Activated CD4-positive, alpha-beta T cell treated with anti-CD3 and anti-CD28 coated beads for 36 hours (primary cell): ENCODE data around the gene LRRN1. TPM values are rescaled to one million over a fixed set of nuclear protein-coding genes. Genes with fewer than 3 reads are reported as not detected.
"Not testable (repeated sequence)": the region's sequence is repeated elsewhere in the genome, so short reads cannot be mapped to it uniquely, and the experiment has no call there.

Source experiments
- ATAC-seq: fragments of 200-7000 bp; cut with Tn5 transposase; one replicate; pipeline ENCODE4 v1.10.0; 2021; ENCODE audit warnings: mild to moderate bottlenecking, moderate library complexity
- CTCF ChIA-PET: fragments of 350-600 bp; sonication (Branson Sonifier 250); formaldehyde crosslinking; loops from one replicate; lab custom pipeline; 2021; ENCODE audit warnings: antibody characterized with exemption; lab: Charles Lee
- POLR2A ChIA-PET: fragments of 350-600 bp; sonication (Branson Sonifier 250); formaldehyde crosslinking; loops from one replicate; lab custom pipeline; 2021; ENCODE audit warnings: antibody characterized with exemption, inconsistent platforms; lab: Charles Lee
- DNase-seq: peaks from one replicate; pipeline ENCODE4 v3.0.0-alpha.2; 2020
- H3K27ac Mint-ChIP-seq: one replicate; pipeline ENCODE4 v1.8.0; 2021; ENCODE audit warnings: mixed read lengths
- H3K27me3 Mint-ChIP-seq: one replicate; pipeline ENCODE4 v1.8.0; 2021; ENCODE audit warnings: mixed read lengths
- H3K36me3 Mint-ChIP-seq: one replicate; pipeline ENCODE4 v1.8.0; 2021; ENCODE audit warnings: low read depth, mixed read lengths
- H3K4me1 Mint-ChIP-seq: one replicate; pipeline ENCODE4 v1.8.0; 2021; ENCODE audit warnings: mixed read lengths
- H3K4me3 Mint-ChIP-seq: one replicate; pipeline ENCODE4 v1.8.0; 2021; ENCODE audit warnings: mild to moderate bottlenecking, moderate library complexity, mixed read lengths
- H3K9me3 Mint-ChIP-seq: one replicate; pipeline ENCODE4 v1.8.0; 2021; ENCODE audit warnings: low read depth, mixed read lengths
- intact Hi-C, 2 experiments: fragments of 100-400 bp; cut with DNase I in 1 of 2; cut with micrococcal nuclease in 1 of 2; formaldehyde crosslinking; loops; one replicate each; pipeline versions ENCODE4 v1.14.2 to v1.15.1; 2022 to 2024; cut with DNase I, micrococcal nuclease
- total RNA-seq, 2 experiments: library from RNA; stranded (reverse); gene quantifications; one replicate each; pipeline ENCODE4 v1.2.3, GENCODE V29; 2021

LRRN1 gene
- total RNA-seq, 2 experiments from 2014 or later = 0.09 to 0.16 TPM

- DNase-seq (no peak), ATAC-seq (no peak)
- no peaks in the 10 kb centered on the region for H3K27me3 Mint-ChIP-seq
- H3K4me3 Mint-ChIP-seq = no peak overlapping the region
- no peaks in the 10 kb centered on the region for H3K9me3 Mint-ChIP-seq
- CTCF ChIA-PET = no interaction called here
- POLR2A ChIA-PET = no interaction called here
- intact Hi-C loops = no loop called here
- no peaks in the 10 kb centered on the region for H3K4me1 Mint-ChIP-seq
- no peaks in the 10 kb centered on the region for H3K36me3 Mint-ChIP-seq
- H3K27ac Mint-ChIP-seq = no peak overlapping the region
These were observed 16.0 kb downstream of the LRRN1 start for GRCh38 chr3:3815206-3815605.

GRCh38 chr3:3816034-3816433 lies 16.8 kb downstream of the LRRN1 start:
- POLR2A ChIA-PET = no interaction called here

DNA sequence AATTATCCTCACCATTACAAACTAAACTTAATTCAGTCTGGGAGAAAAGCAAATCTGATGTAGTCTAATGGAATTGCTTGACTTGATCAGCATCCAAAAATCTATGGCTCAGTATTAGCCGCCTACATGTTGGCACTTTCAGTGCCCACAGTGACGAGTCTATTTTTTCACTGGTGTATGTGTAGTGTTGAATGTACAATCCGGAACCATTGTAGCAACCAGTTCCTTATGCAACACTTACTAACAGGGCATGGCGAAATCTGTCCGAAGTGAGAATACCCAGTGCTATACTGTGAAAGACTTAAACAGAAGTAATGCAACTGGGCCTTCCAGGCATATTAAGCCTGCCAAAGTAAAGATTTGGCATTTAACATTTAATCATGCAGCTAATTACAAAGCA lies 18.6 kb downstream of the LRRN1 start:
- CTCF ChIA-PET = no interaction called here
- H3K27ac Mint-ChIP-seq = no peak overlapping the region
- ATAC-seq = no peak

More at GRCh38 chr3:3816034-3816433, 16.8 kb downstream of the LRRN1 start:
- DNase-seq (no peak), ATAC-seq (no peak)
- intact Hi-C loops = no loop called here
- CTCF ChIA-PET = no interaction called here
- Mint-ChIP-seq H3K4me3 (no peak overlapping the region), H3K27me3 (no peaks in the 10 kb centered on the region), H3K4me1 (no peaks in the 10 kb centered on the region), H3K36me3 (no peaks in the 10 kb centered on the region), H3K9me3 (no peaks in the 10 kb centered on the region), H3K27ac (no peak overlapping the region)

DNA sequence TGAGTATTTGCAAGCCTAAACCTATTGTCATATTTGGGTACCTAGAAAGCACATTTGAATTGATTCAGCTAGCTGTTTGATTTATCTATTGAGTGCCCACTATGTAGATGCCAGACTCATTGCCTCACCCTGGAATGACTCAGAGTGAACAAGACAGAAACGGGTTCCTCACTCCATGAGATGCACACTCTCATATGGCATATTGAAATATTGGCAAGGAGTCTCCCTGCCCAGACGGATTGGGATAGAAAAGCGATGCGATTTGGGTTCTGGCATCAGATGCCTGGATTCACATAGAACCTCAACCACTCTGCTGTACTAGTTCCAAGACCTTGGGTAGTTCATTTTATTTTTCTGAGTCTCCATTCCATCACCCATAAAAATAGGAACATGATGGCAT lies 22.5 kb downstream of the LRRN1 start:
- no peaks in the 10 kb centered on the region for H3K36me3 Mint-ChIP-seq
- no peaks in the 10 kb centered on the region for H3K9me3 Mint-ChIP-seq
- CTCF ChIA-PET = no interaction called here

More for the DNA sequence above, 18.6 kb downstream of the LRRN1 start:
- Mint-ChIP-seq H3K27me3 (no peaks in the 10 kb centered on the region), H3K36me3 (no peaks in the 10 kb centered on the region), H3K4me1 (no peaks in the 10 kb centered on the region), H3K9me3 (no peaks in the 10 kb centered on the region), H3K4me3 (no peak overlapping the region)
- intact Hi-C loops = no loop called here
- POLR2A ChIA-PET = no interaction called here
- no peak for DNase-seq

GRCh38 chr3:3825035-3825434 lies 25.8 kb downstream of the LRRN1 start:
- H3K9me3 Mint-ChIP-seq = no peaks in the 10 kb centered on the region
- ChIA-PET CTCF (interaction anchor here (0.6 kb wide), 1 partner anchor 1077 kb away, joined by 4 read pairs; no protein-coding TSS in a partner anchor), POLR2A (no interaction called here)
- H3K36me3 Mint-ChIP-seq = no peaks in the 10 kb centered on the region
- H3K27ac Mint-ChIP-seq = no peak overlapping the region
- intact Hi-C loops = no loop called here
- H3K4me3 Mint-ChIP-seq = no peak overlapping the region
- DNase-seq (no peak), ATAC-seq (no peak)
- H3K27me3 Mint-ChIP-seq = no peaks in the 10 kb centered on the region
- H3K4me1 Mint-ChIP-seq = no peaks in the 10 kb centered on the region

More for the DNA sequence above, 22.5 kb downstream of the LRRN1 start:
- DNase-seq = no peak
- intact Hi-C loops = no loop called here
- Mint-ChIP-seq H3K4me3 (no peak overlapping the region), H3K27ac (no peak overlapping the region), H3K4me1 (no peaks in the 10 kb centered on the region), H3K27me3 (no peaks in the 10 kb centered on the region)
- no peak for ATAC-seq
- POLR2A ChIA-PET = no interaction called here

- DNase-seq = no peak
- CTCF ChIA-PET = no interaction called here
- no peak overlapping the region for H3K27ac Mint-ChIP-seq
- POLR2A ChIA-PET = no interaction called here
- H3K27me3 Mint-ChIP-seq = no peaks in the 10 kb centered on the region
- no peaks in the 10 kb centered on the region for H3K36me3 Mint-ChIP-seq
- H3K4me1 Mint-ChIP-seq = no peaks in the 10 kb centered on the region
- no peak for ATAC-seq
- H3K4me3 Mint-ChIP-seq = no peak overlapping the region
- H3K9me3 Mint-ChIP-seq = no peaks in the 10 kb centered on the region
- intact Hi-C loops = no loop called here
These were observed 27.3 kb downstream of the LRRN1 start for GRCh38 chr3:3826521-3826920.

DNA sequence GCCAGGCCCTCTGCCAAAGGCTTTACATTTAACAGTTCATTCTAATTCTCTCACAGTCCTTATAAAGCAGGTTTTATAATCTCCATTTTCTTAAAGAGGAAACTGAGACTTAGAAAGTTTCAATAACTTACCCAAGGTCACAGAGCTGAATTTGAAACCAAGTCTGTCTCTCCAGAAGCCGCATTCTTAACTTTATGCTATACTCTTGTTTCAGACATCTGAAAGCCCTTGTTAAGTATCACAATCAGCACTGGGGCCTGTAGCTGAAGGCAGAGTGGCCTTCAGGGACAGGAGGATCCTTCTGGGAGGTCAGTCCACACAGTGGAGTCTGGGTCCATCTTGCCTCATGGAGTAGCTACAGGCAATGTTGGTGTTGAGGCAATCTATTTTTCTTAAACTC lies 27.9 kb downstream of the LRRN1 start:
- H3K4me3 Mint-ChIP-seq = no peak overlapping the region
- no peak for DNase-seq
- no peaks in the 10 kb centered on the region for H3K36me3 Mint-ChIP-seq
- POLR2A ChIA-PET = no interaction called here
- H3K4me1 Mint-ChIP-seq = no peaks in the 10 kb centered on the region
- H3K9me3 Mint-ChIP-seq = no peaks in the 10 kb centered on the region
- CTCF ChIA-PET = no interaction called here
- intact Hi-C loops = no loop called here
- H3K27ac Mint-ChIP-seq = no peak overlapping the region
- ATAC-seq = no peak
- H3K27me3 Mint-ChIP-seq = no peaks in the 10 kb centered on the region

GRCh38 chr3:3828417-3828816 lies 29.2 kb downstream of the LRRN1 start:
- H3K4me1 Mint-ChIP-seq, intact Hi-C loops, ATAC-seq, H3K9me3 Mint-ChIP-seq, CTCF ChIA-PET, H3K4me3 Mint-ChIP-seq, H3K27ac Mint-ChIP-seq, H3K36me3 Mint-ChIP-seq, H3K27me3 Mint-ChIP-seq, DNase-seq, POLR2A ChIA-PET: not testable (repeated sequence)

GRCh38 chr3:3836845-3837244 lies 37.6 kb downstream of the LRRN1 start:
- Mint-ChIP-seq H3K27ac (no peak overlapping the region), H3K9me3 (peaks cover 16% of the 10 kb centered on the region), H3K36me3 (no peaks in the 10 kb centered on the region), H3K4me3 (no peak overlapping the region), H3K4me1 (no peaks in the 10 kb centered on the region), H3K27me3 (no peaks in the 10 kb centered on the region)
- ChIA-PET CTCF (no interaction called here), POLR2A (no interaction called here)
- DNase-seq = no peak
- ATAC-seq = no peak
- intact Hi-C loops = no loop called here

GRCh38 chr3:3842356-3842755 lies 43.1 kb downstream of the LRRN1 start:
- H3K27ac Mint-ChIP-seq = no peak overlapping the region
- H3K36me3 Mint-ChIP-seq = no peaks in the 10 kb centered on the region
- no peaks in the 10 kb centered on the region for H3K4me1 Mint-ChIP-seq
- H3K4me3 Mint-ChIP-seq = no peak overlapping the region
- ATAC-seq (no peak), DNase-seq (no peak)
- ChIA-PET POLR2A (no interaction called here), CTCF (no interaction called here)
- H3K9me3 Mint-ChIP-seq = peaks cover 12% of the 10 kb centered on the region
- intact Hi-C loops = no loop called here
- H3K27me3 Mint-ChIP-seq = no peaks in the 10 kb centered on the region

GRCh38 chr3:3847994-3848922 lies 49.0 kb downstream of the LRRN1 start:
- POLR2A ChIA-PET = no interaction called here
- no peak for ATAC-seq
- no peak for DNase-seq
- H3K36me3 Mint-ChIP-seq = no peaks in the 10 kb centered on the region
- H3K9me3 Mint-ChIP-seq = peaks cover 2% of the 10 kb centered on the region
- no peaks in the 10 kb centered on the region for H3K27me3 Mint-ChIP-seq
- H3K4me1 Mint-ChIP-seq = no peaks in the 10 kb centered on the region
- CTCF ChIA-PET = no interaction called here
- H3K4me3 Mint-ChIP-seq = no peak overlapping the region
- no peak overlapping the region for H3K27ac Mint-ChIP-seq
- intact Hi-C loops = no loop called here

GRCh38 chr3:3848923-3849275 lies 49.7 kb downstream of the LRRN1 start:
- POLR2A ChIA-PET = no interaction called here
- intact Hi-C loops = no loop called here

More at GRCh38 chr3:3848923-3849275, 49.7 kb downstream of the LRRN1 start:
- ATAC-seq (no peak), DNase-seq (no peak)
- Mint-ChIP-seq H3K4me3 (no peak overlapping the region), H3K9me3 (peaks cover 2% of the 10 kb centered on the region), H3K36me3 (no peaks in the 10 kb centered on the region), H3K4me1 (no peaks in the 10 kb centered on the region), H3K27me3 (no peaks in the 10 kb centered on the region), H3K27ac (no peak overlapping the region)
- CTCF ChIA-PET = no interaction called here
